ENCODE data around the gene PRM3.

The PRM3 gene

GRCh38 chr16:11258553-11259492 is 14.6 kb downstream of the PRM3 start:
- peak; percentile 70 for DNase-seq (ENCODE audit: low spot score)

DNA sequence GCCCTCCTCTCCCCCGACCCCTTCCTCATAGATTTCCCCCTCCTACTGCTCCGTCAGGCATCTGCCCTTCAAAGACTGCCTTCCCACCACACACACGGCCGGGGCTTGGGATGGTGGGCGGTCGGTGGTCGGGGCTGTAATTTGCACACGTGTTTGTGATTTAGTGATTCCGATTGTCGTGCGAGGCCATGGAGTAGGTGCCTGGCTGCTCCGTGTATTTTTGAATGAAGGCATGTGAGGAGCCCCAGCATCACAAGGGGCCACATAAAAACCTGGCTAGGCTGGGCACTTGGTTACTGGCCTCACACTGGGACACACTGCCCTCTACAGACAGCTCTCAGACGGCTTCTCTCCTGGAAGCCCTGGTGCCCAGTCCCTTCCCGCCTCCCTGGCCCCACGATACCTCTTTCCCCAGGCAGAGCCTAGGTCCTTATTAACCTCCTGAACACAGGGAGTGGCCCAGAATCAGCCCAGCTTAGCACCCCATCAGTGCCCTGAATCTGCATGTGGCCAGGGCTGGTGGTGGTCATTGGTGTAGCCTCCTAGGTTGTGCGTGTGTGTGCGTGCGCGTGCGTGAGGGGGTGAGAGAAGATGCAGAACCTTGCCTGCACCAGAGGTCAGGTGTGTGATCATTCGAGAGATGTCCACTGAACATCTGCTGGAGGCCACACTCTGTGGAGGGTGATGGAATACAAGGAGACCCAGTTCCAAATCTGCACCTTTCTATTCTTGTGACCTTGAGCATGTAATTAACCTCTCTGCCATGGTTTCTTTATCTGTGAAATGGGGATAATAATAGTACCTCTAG is 16.1 kb downstream of the PRM3 start:
- peak; percentile 63 for DNase-seq (ENCODE audit: low spot score)

DNA sequence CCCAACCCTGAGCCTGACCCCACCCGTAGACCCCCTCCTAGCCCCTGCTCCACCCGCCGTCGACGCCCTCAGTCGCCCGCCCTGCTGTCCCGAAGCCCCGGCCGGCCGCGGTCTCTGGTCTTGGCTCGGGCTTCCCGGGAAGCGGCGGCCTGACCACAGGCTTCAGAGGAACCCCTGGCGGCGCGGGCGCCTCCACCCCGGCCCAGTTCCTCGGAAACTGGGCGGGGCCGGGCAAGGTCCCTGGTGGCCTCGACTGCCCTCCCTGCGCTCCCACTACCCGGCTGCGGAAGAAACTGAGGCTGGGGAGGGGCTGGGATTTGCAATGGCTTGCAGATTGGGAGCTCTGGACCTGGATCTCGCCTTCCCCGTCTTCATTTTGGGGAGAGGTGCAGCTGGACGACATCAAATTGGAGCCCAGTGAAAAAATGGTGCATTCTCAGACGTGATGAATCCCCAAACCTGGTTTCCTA is 16.7 kb downstream of the PRM3 start:
- no peak for DNase-seq (ENCODE audit: low spot score)

DNA sequence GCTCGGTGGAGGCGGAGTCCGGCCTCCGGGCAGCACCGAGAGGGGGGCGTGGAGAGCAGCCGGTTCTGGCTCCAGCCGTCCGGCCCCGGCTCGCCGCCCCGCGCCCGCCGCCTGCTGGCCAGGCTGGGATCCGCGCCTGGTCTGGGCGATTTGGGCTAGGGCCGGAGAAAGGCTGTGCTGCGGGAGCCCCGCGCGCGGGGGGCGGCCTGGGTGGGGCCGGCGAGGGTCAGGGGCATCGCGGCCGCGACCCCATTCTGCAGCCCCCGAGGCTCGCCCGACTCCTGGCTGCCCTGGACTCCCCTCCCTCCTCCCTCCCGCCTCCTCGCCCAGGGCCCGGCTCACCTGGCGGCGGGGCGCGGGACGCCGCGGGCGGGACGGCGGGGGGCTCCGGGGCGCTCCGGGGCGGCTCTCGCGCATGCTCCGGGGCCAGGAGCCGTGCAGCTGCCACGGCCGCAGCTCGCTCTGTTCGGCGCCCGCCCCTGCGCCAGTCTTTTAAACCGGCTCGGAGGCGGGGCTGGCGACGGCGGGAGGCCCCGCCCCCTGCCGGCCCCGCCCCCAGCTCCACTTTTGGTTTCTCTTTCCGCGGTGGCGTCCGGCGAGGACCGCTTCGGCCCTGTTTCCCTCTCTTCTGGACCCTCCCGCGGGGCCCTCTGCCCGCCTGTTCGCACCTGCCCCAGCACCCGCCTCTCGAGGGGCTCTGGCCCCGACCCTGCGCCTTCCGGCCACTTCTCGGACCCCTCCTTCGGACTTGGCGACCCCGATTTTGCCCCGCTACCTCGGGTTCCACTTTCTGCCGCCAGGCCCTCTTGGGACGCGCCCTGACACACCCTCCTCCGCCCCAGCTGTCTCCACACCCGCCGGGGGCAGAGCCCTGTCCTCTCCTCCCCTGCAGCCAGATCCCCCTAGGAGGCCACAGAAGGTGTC is 17.4 kb downstream of the PRM3 start, which contains the start of gene SOCS1:
SOCS1 (minus strand) TSS at position 468 of the 924 bp plus-strand sequence. CDS start 726 bp downstream, outside the sequence.
- peak; percentile 77 for DNase-seq (ENCODE audit: low spot score)

GRCh38 chr16:11254913-11255736 is 18.3 kb downstream of the PRM3 start:
- DNase-seq (ENCODE audit: low spot score) = no peak

GRCh38 chr16:11253995-11254912 is 19.2 kb downstream of the PRM3 start:
- no peak for DNase-seq (ENCODE audit: low spot score)

DNA sequence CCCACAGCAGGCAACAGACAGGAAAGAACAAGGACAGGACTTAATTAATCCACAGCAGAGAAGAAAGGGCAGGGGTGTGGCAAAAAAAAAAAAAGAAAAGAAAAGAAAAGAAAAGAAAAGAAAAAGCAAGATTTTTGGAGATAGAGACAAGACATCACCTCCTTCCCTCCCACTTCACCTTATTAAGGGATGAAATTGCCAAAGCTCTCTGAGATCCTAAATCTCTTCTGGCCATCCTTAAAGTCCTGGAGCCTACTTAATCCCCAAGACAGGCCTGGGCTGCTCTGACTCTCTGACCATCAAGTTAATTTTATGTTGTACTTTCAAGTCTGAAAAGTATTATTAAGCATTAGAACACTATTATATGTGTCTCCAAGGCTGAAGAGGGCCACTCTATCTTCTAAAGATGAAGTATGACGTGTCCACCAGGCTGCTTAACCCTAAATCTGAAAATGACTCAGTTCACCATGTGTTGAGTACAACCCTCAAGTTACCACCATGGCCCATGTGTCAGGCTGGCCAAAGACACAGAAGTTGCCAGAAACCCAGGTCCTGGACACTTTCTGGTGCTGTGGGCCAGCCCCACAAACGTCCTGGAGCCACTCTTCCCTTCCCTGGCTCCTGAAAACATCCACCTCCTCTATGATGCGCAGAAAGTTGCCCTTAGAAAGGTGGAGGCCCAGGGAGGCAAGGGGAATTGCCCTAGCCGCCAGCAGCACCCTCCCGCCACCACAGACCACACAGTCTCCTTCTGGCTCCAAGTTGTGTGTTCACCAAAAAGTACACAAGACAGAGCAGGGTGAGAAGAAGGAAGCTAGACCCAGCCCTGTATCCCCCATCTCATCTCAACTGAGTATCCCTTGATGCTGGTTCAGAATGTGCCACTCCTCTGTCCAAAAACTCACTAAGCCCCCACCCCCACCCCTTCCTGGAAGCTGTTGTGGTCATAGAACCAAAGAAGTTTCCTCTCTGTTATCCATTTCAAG is 20.1 kb downstream of the PRM3 start:
- no peak for DNase-seq (ENCODE audit: low spot score)

DNA sequence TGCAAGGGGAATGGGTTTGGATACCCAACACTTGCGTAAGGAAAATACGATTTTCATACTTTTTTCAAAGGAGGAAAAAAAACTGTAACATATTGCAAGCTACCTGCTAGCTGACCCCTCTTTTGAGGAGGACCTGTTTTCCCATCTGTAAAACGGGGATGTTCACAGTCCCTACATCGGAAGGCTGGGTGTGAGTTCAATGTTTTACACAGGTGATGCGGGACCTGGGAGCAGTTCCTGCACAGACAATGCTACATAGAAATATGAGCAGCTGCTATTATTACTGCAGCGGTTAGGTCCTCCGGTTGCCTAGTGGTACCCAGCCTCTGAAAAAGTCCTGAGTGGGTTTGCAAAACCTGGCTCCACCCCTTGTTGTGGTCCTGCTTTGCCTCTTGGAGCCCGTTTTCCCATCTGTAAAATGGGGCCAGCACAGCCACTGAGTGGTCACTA is 20.9 kb downstream of the PRM3 start:
- DNase-seq (ENCODE audit: low spot score) = no peak

GRCh38 chr16:11251525-11252481 is 21.6 kb downstream of the PRM3 start:
- DNase-seq (ENCODE audit: low spot score) = no peak

- DNase-seq (ENCODE audit: low spot score) = no peak
These were observed 22.5 kb downstream of the PRM3 start for GRCh38 chr16:11250786-11251524.

DNA sequence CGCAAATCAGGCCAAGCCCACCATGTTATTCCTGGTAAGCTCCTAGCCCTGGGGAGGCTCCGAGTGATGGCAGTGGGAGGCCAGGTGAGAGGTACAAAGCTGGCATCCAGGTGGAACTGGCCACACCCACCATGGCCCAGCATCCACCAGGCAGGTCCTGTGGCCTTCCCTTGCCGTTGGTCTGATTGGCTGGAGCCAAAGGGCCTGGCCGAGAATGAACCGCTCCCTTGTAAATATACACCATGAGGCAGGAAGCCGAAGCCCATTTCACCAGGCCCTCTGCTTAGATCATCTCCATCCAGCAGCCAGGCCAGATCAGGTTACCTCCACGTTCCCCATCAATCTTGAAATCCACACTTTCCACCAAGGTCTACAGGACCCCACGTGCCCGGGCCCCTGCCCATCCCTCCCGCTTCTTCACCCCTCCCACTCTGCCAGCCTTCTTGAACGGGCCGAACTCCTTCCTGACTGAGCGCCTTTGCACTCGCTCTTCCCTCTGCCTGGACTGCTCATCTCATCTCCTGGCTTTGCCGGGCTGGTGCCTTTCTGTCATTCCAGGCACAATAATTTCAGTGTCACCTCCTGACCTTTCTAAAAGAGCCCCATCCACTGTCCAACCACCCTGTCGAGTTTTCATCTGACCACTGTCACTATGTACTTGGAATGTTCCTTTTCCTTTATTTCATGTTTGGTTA is 23.2 kb downstream of the PRM3 start:
- DNase-seq (ENCODE audit: low spot score) = no peak

- DNase-seq (ENCODE audit: low spot score) = no peak
These were observed 24.0 kb downstream of the PRM3 start for GRCh38 chr16:11249233-11250061.

DNA sequence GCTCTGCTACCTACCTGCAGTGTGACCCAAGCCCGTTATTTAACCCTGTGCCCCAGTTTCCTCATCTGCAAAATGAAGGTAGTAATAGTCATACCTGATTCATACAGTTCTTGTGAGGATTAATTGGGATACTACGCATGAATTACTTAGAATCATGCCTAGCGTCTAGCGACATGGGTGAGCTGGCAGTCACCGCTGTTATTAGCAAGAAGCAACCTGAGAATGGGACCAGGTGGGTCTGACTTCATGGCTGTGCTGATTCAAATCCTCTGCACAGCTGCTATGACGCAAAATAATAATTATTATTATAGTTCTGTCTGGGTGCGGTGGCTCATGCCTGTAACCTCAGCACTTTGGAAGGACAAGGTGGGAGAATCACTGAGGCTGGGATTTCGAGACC is 25.3 kb downstream of the PRM3 start:
- DNase-seq (ENCODE audit: low spot score) = no peak

DNA sequence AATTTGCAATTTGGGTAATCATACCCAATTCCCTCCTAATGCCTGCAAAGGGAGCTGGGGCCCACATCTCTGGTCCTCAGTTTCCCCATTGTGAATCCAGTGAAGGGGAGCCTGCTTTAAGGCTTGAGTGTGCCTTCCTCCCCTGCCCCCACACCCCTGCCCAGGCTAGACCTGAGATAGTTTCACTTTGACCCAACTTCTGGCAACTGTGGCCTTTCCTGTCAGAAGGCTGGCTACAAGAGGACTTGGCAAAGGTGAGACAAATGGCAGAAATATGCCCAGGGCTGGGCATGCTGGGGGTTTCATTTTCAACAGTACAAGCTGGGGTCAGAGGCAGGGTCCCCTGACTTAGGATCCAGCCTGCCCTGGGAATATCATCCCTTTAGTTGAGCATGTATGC is 27.4 kb downstream of the PRM3 start:
- no peak for DNase-seq (ENCODE audit: low spot score)

DNA sequence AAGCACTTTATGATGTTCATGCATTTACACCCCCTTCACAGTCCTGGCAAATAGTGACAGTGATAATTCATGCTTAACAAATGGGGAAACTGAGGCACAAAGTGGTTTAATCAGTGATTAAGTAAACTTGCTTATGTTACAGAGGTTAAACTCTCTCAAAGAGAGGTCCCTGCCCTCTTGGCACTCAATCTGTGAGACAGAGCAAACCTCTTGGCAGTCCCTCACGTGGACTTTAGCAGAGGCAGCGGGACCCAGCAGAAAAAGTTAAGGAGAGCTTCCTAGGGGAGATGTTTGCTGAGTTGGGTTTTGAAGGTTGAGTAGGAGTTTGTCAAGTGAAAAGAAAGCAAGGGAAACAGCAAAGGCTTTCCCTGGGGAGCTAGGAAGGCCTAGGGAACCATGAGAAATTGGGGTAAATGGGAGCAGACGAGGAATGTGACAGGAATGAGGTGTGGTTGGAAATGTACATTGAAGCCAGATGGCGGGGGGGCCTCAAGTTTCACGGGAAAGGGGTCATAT is 28.1 kb downstream of the PRM3 start:
- no peak for DNase-seq (ENCODE audit: low spot score)
